Immature natural killer cell (primary cell): ENCODE data around the gene CMTM1. TPM values are rescaled to one million over a fixed set of nuclear protein-coding genes. Genes with fewer than 3 reads are reported as not detected.

Source experiments
- DNase-seq, 3 donors: peaks; one replicate each; pipeline ENCODE4 v3.0.0; 2022; ENCODE audit warnings: mixed read lengths in 1 of 3
- H3K27ac Mint-ChIP-seq, 6 donors: one replicate each; pipeline ENCODE4 v1.8.0; 2020; ENCODE audit warnings: mixed read lengths in 6 of 6, mild to moderate bottlenecking in 5 of 6, inconsistent platforms in 4 of 6, moderate library complexity in 3 of 6
- H3K27me3 Mint-ChIP-seq, 3 donors: one replicate each; pipeline ENCODE4 v1.8.0; 2020 to 2021; ENCODE audit warnings: low read depth in 3 of 3, mild to moderate bottlenecking in 3 of 3, mixed read lengths in 3 of 3, moderate library complexity in 3 of 3, inconsistent platforms in 1 of 3
- H3K36me3 Mint-ChIP-seq, 3 donors: one replicate each; pipeline ENCODE4 v1.8.0; 2020; ENCODE audit warnings: mixed read lengths in 3 of 3, inconsistent platforms in 2 of 3, mild to moderate bottlenecking in 2 of 3
- H3K4me1 Mint-ChIP-seq, 2 donors: one replicate each; pipeline ENCODE4 v1.8.0; 2020; ENCODE audit warnings: inconsistent platforms in 2 of 2, mild to moderate bottlenecking in 2 of 2, mixed read lengths in 2 of 2, moderate library complexity in 1 of 2
- H3K4me3 Mint-ChIP-seq, 5 donors: one replicate each; pipeline ENCODE4 v1.8.0; 2020; ENCODE audit warnings: mild to moderate bottlenecking in 5 of 5, mixed read lengths in 5 of 5, inconsistent platforms in 3 of 5, moderate library complexity in 3 of 5
- H3K9me3 Mint-ChIP-seq, 6 donors: one replicate each; pipeline ENCODE4 v1.8.0; 2020; ENCODE audit warnings: mild to moderate bottlenecking in 6 of 6, mixed read lengths in 6 of 6, inconsistent platforms in 4 of 6, moderate library complexity in 3 of 6
- polyA plus RNA-seq, 3 donors: library from polyadenylated mRNA; unstranded; fragments of 300-500 nt; fragmentation: Illumina TruSeq; gene quantifications; one replicate each; pipeline ENCODE4 v1.2.3, GENCODE V29; 2021

The CMTM1 gene
- polyA plus RNA-seq, 3 donors from 2014 or later: 1.1 to 3.1 (median 2.2) TPM

DNA sequence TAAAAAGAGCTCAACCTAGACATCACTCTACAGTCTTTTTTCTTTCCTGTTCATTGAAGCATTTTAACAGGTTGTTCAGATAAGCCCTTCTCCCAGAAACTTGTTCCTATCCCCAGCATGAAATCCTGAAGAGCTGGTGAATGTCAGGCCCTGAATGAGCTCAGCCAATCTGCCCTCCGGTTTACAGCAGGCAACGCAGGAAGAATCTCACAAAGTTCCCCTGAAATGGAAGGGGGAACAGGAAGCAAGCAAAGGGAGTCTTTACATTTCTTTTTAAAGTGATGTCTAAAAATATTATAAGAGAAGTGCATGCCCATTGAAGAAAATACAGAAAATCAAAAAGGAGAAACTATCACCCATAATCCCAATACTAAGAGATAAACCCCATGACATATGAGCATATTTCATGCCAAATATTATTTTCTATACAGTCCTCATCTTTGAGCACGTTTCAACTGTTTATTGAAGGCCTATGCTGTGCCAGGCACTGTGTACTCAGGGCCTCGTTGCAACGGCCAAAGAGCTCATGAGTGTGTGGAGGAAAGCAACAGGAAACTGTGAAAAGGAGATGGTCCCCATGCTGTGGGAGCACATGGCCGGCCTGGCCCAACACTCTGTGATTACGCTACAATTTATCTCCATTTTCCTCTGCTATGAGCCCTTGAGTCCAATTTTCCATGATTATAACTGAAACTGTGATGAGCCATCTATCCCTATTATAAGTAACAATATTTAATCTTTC, 22.1 kb upstream of the CMTM1 start:
- Mint-ChIP-seq H3K27me3 (peaks cover 0 to 2% (median 1%) of the 10 kb centered on the region in 3 donors), H3K9me3 (no peaks in the 10 kb centered on the region), H3K4me3 (no peak overlapping the region), H3K36me3 (peaks cover 0 to 14% (median 0%) of the 10 kb centered on the region in 3 donors), H3K4me1 (peaks cover 30 to 39% of the 10 kb centered on the region in 2 donors), H3K27ac (peak overlapping the region in 1 of 6 donors; percentile 73)
- DNase-seq: no peak

DNA sequence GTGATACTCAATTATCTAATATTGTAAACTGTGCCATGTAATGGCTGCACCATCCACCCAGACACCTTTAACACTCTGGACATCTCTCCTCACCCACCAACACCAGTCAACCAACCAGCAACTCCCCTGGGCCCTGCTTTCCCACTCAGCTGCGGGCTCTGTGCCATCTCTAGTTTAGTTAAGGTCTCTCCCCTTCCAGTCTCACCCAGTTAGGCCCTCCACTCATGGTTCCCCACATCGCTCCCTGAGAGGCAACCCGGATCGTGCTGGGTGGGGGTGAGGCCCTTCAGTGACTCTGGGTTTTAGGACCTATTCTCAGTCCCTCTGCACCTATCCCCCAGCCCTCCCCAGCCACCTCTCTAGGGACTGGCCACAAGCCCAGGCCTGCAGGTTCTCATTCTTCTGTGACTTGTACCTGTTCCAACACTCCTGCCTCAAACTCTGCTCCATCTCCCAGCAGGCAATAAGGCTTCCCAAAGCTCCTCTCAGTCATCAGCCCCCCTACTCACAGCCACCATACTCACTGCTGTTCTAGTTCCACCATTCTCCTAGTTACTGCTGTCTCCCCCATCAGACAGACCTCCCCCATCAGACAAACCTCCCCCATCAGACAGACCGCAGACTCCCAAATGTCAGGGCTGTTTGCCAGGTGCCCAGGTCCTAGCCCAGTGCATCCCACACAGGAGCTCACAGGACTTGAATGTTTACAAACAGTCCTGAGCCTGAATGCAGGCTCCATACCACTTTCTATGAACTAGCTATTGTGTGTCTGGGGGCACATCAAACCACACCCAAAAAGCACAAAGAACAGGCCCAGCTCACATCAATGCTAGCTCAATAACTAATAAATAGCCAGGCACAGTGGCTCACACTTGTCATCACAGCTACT, 18.9 kb upstream of the CMTM1 start:
- peaks cover 9 to 18% (median 10%) of the 10 kb centered on the region in 3 donors for H3K27me3 Mint-ChIP-seq
- H3K27ac Mint-ChIP-seq: peak overlapping the region; percentile 27 to 89 (median 80)
- H3K4me1 Mint-ChIP-seq: peaks cover 40 to 45% of the 10 kb centered on the region in 2 donors
- H3K36me3 Mint-ChIP-seq: peaks cover 0 to 7% (median 0%) of the 10 kb centered on the region in 3 donors
- H3K9me3 Mint-ChIP-seq: no peaks in the 10 kb centered on the region
- DNase-seq: no peak
- peak overlapping the region in 2 of 5 donors; percentile 34 to 82 for H3K4me3 Mint-ChIP-seq

DNA sequence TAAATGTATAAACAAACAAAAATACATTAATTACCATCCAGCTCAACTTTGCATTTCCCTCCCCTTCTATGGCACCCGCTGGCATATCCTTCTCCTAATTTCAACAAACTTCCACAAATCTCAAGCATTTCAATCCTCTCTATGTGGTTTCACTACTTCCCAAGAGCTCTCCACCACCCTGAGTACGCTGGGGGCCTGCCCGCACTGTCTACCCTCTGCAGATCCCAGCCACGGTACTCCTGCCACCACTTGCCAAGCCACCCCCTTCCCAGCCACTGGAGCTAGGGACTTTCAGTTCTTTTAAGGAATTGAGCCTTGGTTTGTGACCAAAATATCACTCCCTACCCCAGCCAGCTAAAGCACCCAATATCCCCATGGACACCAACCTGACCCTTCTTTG, 18.2 kb upstream of the CMTM1 start:
- peak overlapping the region; percentile 62 to 82 (median 79) for H3K4me3 Mint-ChIP-seq
- peaks cover 13 to 25% (median 14%) of the 10 kb centered on the region in 3 donors for H3K27me3 Mint-ChIP-seq
- no peaks in the 10 kb centered on the region for H3K9me3 Mint-ChIP-seq
- peaks cover 0 to 7% (median 0%) of the 10 kb centered on the region in 3 donors for H3K36me3 Mint-ChIP-seq
- no peak for DNase-seq
- peaks cover 46 to 53% of the 10 kb centered on the region in 2 donors for H3K4me1 Mint-ChIP-seq
- peak overlapping the region; percentile 80 to 89 (median 84) for H3K27ac Mint-ChIP-seq

DNA sequence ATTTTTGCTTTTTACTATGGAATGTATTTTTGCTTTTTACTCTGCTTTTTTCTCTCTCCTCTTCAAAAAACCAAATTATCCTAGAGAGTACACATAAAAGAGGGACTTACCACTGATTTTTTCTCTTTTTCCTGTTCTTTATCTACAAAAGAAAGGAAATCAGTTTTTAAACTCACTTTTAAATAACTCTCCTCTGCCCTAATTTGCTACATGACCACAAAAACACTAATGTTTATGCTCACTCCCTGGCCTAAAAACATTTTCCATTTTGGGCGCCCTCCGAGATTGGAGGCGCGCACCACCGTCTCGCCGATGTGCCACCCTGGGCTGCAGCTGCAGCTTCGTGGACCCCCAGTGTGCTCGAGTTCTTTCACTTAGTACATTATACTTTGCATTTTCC, 17.4 kb upstream of the CMTM1 start:
- Mint-ChIP-seq H3K27me3 (peaks cover 13 to 27% (median 14%) of the 10 kb centered on the region in 3 donors), H3K27ac (peak overlapping the region; percentile 80 to 89 (median 84)), H3K36me3 (peaks cover 0 to 3% (median 0%) of the 10 kb centered on the region in 3 donors), H3K4me1 (peaks cover 54 to 61% of the 10 kb centered on the region in 2 donors), H3K4me3 (peak overlapping the region; percentile 62 to 82 (median 79)), H3K9me3 (no peaks in the 10 kb centered on the region)
- DNase-seq: no peak

DNA sequence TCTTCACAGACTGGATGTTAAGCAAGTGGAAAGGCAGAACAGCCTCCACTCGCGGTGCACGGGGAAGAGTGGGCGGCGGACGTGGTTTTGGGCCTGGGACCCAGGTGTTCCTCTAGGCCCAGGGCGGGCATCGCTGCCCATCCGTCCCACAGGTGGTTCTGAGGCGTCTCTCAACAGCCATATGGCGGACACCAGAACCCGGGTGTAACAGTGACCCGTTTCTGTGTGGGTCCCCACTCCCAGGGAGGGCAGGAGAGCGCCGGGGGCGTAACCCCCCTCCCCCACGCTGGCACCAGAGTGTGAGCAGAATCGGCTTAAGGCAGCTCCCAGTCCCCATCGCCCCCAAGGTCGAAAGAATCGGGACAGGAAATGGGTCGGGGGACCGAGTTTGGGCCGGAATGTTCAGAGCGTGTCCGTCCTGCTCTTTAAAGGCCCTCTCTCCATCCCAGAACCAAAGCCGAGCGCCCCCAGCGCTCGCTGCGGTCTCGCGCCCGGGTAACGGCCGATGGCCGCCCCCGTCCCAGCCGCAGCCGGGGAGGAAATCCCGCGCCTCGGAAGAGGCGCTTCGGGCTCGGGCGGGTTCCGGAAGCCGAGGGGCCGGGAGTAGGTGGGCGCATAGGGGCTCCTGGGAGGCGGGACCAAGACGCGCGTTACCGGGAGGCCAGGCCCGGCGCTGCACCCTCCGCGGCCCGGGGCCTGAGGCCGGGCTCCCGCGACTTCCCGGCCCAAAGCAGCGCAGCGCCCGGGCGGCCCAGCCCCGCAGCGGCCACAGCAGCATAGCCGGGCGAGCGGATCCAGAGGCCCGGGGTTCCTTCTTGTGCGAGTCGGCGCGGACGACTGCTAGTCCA, 16.7 kb upstream of the CMTM1 start, which contains the start of gene TK2:
Gene TK2, minus strand, starts transcription at position 839 of the 848 bp plus-strand sequence. Its CDS starts 61 bp downstream, at position 778.
- peak; percentile 62 to 64 (median 62) for DNase-seq
- Mint-ChIP-seq H3K4me3 (peak within 1 kb of the TSS; percentile 82 to 97 (median 95)), H3K4me1 (peaks cover 60 to 67% of the 10 kb centered on the region in 2 donors), H3K27ac (peak within 1 kb of the TSS; percentile 91 to 97 (median 94)), H3K36me3 (peaks cover 0 to 4% (median 0%) of the 10 kb centered on the region in 3 donors), H3K9me3 (no peaks in the 10 kb centered on the region), H3K27me3 (peaks cover 13 to 27% (median 14%) of the 10 kb centered on the region in 3 donors)

DNA sequence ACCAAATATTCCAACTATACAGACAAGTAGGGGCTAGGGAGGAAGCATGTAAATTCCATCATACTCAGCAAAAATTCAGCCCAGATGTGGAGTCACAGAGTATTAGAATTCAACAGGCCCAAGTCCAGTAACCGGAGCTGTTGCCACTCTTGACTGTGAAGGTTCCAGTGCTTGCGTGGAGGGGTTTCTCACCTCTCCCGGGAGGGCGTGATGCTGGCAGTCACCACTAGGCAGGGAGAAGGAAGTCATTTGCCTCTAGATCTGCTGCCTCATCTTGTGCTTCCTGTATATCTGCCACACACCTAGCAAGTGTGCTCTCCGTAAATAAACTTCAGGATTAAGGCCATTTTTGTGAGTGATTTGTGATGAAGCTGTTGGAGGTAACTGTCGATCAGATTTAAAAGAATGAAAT, 14.9 kb upstream of the CMTM1 start:
- peak overlapping the region; percentile 95 to 97 (median 96) for H3K4me3 Mint-ChIP-seq

DNA sequence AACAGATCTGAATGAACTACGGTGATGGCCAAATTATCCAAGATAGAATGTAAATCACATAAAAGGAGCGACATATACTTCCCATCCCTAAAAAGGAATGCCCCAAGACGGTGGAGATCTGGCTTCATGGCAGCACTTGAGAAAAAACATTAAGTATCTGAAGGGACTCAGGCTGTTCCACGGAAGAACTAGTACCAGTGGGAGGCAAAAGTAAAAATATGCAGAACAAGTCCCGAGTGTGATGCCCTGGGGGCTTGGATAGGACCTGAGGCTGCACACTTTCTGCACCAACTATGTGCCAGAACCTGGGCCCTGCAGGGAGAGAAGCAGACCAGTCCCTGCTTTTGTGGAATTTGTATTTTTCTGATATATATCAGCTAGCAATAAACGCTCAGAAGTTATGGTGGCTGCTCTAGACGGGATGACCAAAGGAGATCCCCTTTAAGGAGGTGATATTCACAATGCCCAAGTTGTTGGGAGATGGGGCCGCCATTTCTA, 14.4 kb upstream of the CMTM1 start:
- no peaks in the 10 kb centered on the region for H3K9me3 Mint-ChIP-seq
- peak overlapping the region; percentile 95 to 97 (median 96) for H3K4me3 Mint-ChIP-seq
- peak overlapping the region; percentile 91 to 97 (median 94) for H3K27ac Mint-ChIP-seq
- peaks cover 13 to 27% (median 14%) of the 10 kb centered on the region in 3 donors for H3K27me3 Mint-ChIP-seq
- H3K36me3 Mint-ChIP-seq: peaks cover 0 to 8% (median 0%) of the 10 kb centered on the region in 3 donors
- H3K4me1 Mint-ChIP-seq: peaks cover 79 to 90% of the 10 kb centered on the region in 2 donors
- DNase-seq: no peak

More for the DNA sequence above, 14.9 kb upstream of the CMTM1 start:
- H3K27me3 Mint-ChIP-seq: peaks cover 13 to 27% (median 14%) of the 10 kb centered on the region in 3 donors
- DNase-seq: peak; percentile 58 to 69 (median 66)
- H3K9me3 Mint-ChIP-seq: no peaks in the 10 kb centered on the region
- H3K4me1 Mint-ChIP-seq: peaks cover 79 to 85% of the 10 kb centered on the region in 2 donors
- H3K36me3 Mint-ChIP-seq: peaks cover 0 to 8% (median 0%) of the 10 kb centered on the region in 3 donors
- H3K27ac Mint-ChIP-seq: peak overlapping the region; percentile 91 to 97 (median 94)

DNA sequence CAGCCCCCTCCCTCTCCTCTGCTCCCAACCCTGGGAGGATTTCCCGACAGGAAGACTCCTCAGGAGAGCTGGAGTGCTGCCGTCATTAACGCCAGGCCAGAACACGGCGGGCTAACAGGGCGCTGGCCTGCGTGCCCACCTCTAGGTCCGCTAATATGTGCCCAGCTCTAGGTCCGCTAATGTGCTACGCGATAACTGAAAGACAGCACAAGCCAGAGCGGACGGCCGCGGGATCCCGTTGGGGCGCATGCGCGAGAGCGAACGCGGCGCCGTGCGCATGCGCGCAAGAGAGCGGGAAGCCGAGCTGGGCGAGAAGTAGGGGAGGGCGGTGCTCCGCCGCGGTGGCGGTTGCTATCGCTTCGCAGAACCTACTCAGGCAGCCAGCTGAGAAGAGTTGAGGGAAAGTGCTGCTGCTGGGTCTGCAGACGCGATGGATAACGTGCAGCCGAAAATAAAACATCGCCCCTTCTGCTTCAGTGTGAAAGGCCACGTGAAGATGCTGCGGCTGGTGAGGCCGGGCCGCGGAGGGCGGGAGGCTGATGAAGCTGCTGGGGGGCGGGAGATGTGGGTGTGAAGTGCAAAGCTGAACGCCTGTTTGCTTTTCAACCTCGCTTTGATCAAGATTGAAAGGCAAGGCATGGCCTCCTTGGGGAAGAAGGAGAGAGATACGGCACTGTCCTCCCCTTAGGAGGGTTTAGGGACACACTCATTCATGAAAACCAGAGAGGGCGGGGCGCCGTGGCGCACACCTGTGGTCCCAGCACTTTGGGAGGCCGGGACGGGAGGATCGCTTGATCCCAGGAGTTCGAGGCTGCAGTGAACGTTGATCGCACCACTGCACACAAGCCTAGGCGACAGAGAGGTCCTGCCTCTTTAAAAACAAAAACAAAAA, 13.7 kb upstream of the CMTM1 start, which contains the start of gene CKLF:
Gene CKLF, plus strand, starts transcription at position 291 of the 892 bp plus-strand sequence. Its CDS starts 140 bp downstream, at position 431.
- DNase-seq: peak; percentile 94 to 96 (median 95)
- Mint-ChIP-seq H3K4me1 (peaks cover 81 to 90% of the 10 kb centered on the region in 2 donors), H3K4me3 (peak within 1 kb of the TSS; percentile 95 to 97 (median 96)), H3K36me3 (peaks cover 0 to 11% (median 2%) of the 10 kb centered on the region in 3 donors), H3K27ac (peak within 1 kb of the TSS; percentile 91 to 97 (median 94)), H3K27me3 (peaks cover 11 to 26% (median 14%) of the 10 kb centered on the region in 3 donors), H3K9me3 (no peaks in the 10 kb centered on the region)

DNA sequence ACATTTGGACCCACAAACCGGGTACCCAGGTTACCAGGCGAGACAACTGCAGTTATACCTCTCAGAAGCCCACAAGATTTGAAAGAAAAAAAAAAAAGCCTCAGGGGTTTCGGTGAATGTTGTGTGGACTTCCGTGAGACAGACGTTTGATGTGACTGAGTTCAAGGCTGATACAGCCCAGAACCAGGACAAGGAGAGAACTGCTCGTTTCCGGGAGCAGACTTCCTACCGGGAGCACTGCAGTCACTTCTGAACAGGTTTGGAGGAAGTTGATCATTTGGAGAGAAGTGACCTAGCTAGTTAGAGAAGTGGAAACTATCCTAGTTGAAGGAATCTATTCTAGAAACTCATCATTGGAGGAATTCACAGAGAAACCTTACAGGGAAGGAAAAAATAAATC, 13.0 kb upstream of the CMTM1 start:
- H3K4me3 Mint-ChIP-seq: peak overlapping the region; percentile 95 to 97 (median 96)
- no peak for DNase-seq
- no peaks in the 10 kb centered on the region for H3K9me3 Mint-ChIP-seq
- peaks cover 11 to 26% (median 14%) of the 10 kb centered on the region in 3 donors for H3K27me3 Mint-ChIP-seq
- H3K36me3 Mint-ChIP-seq: peaks cover 0 to 15% (median 5%) of the 10 kb centered on the region in 3 donors
- H3K27ac Mint-ChIP-seq: peak overlapping the region; percentile 91 to 97 (median 94)
- H3K4me1 Mint-ChIP-seq: peaks cover 81 to 90% of the 10 kb centered on the region in 2 donors

DNA sequence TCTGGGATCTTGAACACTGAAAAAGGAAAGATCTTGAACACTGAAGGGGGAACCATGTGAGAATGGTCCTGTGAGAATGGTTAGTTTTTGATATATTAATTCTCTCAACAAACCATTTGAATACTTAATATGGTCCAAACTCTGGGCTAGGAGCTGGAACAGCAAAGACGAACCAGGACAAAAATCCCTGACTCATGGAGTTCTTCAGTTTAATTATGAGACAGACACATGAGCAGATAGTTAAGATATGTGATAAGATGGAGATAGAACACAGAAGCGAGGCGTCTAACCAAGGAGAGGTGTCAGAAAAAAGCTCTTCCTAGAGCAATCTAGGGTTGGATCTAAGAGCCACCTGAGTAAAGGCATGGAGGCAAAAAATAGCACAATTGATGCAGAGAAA, 12.2 kb upstream of the CMTM1 start:
- peaks cover 0 to 20% (median 9%) of the 10 kb centered on the region in 3 donors for H3K36me3 Mint-ChIP-seq
- no peak for DNase-seq
- peak overlapping the region; percentile 95 to 97 (median 96) for H3K4me3 Mint-ChIP-seq
- peaks cover 81 to 90% of the 10 kb centered on the region in 2 donors for H3K4me1 Mint-ChIP-seq
- H3K27me3 Mint-ChIP-seq: peaks cover 11 to 26% (median 14%) of the 10 kb centered on the region in 3 donors
- H3K9me3 Mint-ChIP-seq: no peaks in the 10 kb centered on the region
- peak overlapping the region; percentile 91 to 97 (median 94) for H3K27ac Mint-ChIP-seq

DNA sequence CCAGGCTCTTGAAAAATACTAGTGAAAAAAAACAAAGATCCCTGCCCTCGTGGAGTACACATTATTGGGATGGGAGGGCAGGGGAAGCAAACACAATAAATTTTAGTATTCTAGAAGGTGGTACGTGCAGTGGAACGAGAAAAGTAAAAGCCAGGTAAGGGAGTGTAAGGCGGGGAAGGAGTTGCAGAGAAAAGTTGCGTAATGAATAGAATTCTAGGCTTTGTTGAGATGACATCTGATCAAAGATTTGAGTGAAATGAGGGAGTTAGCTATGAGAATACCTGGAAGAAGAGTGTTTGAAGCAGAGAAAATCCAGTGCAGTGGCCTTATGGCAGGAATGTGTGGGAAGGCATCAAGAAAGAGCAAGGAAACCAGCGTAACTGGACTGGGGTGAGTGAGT, 11.7 kb upstream of the CMTM1 start:
- Mint-ChIP-seq H3K4me3 (peak overlapping the region; percentile 95 to 97 (median 96)), H3K27me3 (peaks cover 11 to 26% (median 14%) of the 10 kb centered on the region in 3 donors), H3K27ac (peak overlapping the region; percentile 91 to 97 (median 94)), H3K36me3 (peaks cover 0 to 21% (median 9%) of the 10 kb centered on the region in 3 donors), H3K9me3 (no peaks in the 10 kb centered on the region), H3K4me1 (peaks cover 81 to 91% of the 10 kb centered on the region in 2 donors)
- DNase-seq: no peak
